Calu3 (cell line): ENCODE data around the gene NCKAP5. TPM values are rescaled to one million over a fixed set of nuclear protein-coding genes. Genes with fewer than 3 reads are reported as not detected.

Experiments used
- BruUV-seq: library from RNA; stranded (reverse); fragments of 400-500 nt; replicated peaks from 2 replicates; lab custom pipeline; 2021; lab: Mats Ljungman, UMichigan
- CTCF ChIA-PET: fragments of 300-600 bp; sonication (Branson Sonifier 250); formaldehyde crosslinking; loops from one replicate; lab custom pipeline; 2022; ENCODE audit warnings: antibody characterized with exemption; lab: Charles Lee
- DNase-seq: peaks from one replicate; pipeline ENCODE4 v3.0.0; 2022
- H3K27ac Mint-ChIP-seq: one replicate; pipeline ENCODE4 v1.8.0; 2022; ENCODE audit warnings: mixed read lengths; ENCODE audit not compliant: unreplicated experiment
- H3K27me3 Mint-ChIP-seq: one replicate; pipeline ENCODE4 v1.8.0; 2022; ENCODE audit warnings: mixed read lengths; ENCODE audit not compliant: unreplicated experiment
- H3K36me3 Mint-ChIP-seq: one replicate; pipeline ENCODE4 v1.8.0; 2022; ENCODE audit warnings: mild to moderate bottlenecking, moderate library complexity, mixed read lengths; ENCODE audit not compliant: insufficient read depth, unreplicated experiment
- H3K4me1 Mint-ChIP-seq: one replicate; pipeline ENCODE4 v1.8.0; 2022; ENCODE audit warnings: mild to moderate bottlenecking, low read depth, mixed read lengths; ENCODE audit not compliant: unreplicated experiment
- H3K4me3 Mint-ChIP-seq: one replicate; pipeline ENCODE4 v1.8.0; 2022; ENCODE audit warnings: mild to moderate bottlenecking, low read depth, moderate library complexity, mixed read lengths; ENCODE audit not compliant: unreplicated experiment
- H3K9me3 Mint-ChIP-seq: one replicate; pipeline ENCODE4 v1.8.0; 2022; ENCODE audit warnings: low read depth, mixed read lengths; ENCODE audit not compliant: unreplicated experiment
- intact Hi-C: fragments of 100-400 bp; cut with micrococcal nuclease; formaldehyde crosslinking; loops from one replicate; pipeline ENCODE4 v1.10.0; 2022; ENCODE audit not compliant: unreplicated experiment
- total RNA-seq: library from RNA; stranded (reverse); gene quantifications from 2 replicates; pipeline ENCODE4 v1.2.3, GENCODE V29; 2022
- TF ChIP-seq, protein P1 (sequence below): fragments of 200-600 bp; IDR thresholded peaks from one replicate; pipeline ENCODE4 v1.8.0; 2022; ENCODE audit warnings: antibody characterized with exemption; ENCODE audit not compliant: unreplicated experiment

NCKAP5 gene
- total RNA-seq, 1 experiment from 2014 or later: 2.2 TPM

DNA sequence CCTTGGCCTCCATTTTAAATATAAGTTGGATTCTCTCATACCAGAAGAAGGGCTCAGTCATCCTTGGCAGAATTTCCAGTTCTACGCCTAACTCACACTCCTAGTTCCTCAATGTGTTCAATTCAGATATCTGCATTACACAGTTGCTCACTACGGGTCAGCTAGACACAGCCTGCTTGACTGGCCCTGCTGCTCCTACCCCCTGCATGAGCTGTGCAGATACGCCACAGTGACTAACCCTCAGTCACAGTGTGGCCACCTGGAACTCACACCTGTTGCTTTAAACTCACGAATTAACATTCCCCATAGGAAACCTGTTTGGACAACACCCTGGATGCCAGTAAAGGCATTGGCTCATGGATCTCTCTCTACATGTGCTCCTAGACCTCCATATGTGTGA, 429.6 kb downstream of the NCKAP5 start:
- intact Hi-C loops: no loop called here
- H3K9me3 Mint-ChIP-seq: no peaks in the 10 kb centered on the region
- TF ChIP-seq, protein P1, sequence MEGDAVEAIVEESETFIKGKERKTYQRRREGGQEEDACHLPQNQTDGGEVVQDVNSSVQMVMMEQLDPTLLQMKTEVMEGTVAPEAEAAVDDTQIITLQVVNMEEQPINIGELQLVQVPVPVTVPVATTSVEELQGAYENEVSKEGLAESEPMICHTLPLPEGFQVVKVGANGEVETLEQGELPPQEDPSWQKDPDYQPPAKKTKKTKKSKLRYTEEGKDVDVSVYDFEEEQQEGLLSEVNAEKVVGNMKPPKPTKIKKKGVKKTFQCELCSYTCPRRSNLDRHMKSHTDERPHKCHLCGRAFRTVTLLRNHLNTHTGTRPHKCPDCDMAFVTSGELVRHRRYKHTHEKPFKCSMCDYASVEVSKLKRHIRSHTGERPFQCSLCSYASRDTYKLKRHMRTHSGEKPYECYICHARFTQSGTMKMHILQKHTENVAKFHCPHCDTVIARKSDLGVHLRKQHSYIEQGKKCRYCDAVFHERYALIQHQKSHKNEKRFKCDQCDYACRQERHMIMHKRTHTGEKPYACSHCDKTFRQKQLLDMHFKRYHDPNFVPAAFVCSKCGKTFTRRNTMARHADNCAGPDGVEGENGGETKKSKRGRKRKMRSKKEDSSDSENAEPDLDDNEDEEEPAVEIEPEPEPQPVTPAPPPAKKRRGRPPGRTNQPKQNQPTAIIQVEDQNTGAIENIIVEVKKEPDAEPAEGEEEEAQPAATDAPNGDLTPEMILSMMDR: no peak
- no peaks in the 10 kb centered on the region for H3K27me3 Mint-ChIP-seq
- no TSS peak for BruUV-seq
- H3K4me1 Mint-ChIP-seq: peaks cover 39% of the 10 kb centered on the region
- DNase-seq: peak; percentile 4
- H3K36me3 Mint-ChIP-seq: no peaks in the 10 kb centered on the region
- H3K4me3 Mint-ChIP-seq: no peak overlapping the region
- CTCF ChIA-PET: no interaction called here
- H3K27ac Mint-ChIP-seq: no peak overlapping the region

DNA sequence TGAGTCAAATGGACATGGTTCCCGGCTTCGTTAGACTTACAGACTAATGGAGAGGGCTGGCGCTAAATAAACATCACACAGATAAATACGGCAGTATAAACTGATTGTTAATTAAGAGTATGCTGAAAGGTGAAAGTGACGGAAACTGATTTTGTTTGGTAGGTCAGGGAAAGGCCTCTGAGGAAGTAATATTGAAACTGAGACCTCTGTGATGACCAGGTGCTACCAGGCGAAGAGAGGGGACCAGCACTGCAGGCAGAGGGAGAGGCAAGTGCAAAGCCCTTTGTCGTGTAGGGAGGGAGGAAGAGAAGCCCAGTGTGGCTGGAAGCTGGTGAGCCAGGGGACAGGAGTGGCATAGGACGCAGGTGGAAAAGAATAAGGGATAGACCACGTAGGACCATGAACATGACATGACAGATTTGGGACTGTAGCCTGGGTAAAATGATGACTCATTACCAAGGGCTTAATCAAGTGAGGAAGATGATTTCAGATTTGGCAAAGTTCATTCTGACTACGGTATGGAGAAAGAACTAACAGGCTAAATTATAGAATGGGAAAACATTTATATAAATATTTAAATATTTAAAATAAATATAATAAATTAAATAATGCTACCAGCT, 433.1 kb downstream of the NCKAP5 start:
- no peak overlapping the region for H3K4me3 Mint-ChIP-seq
- H3K27ac Mint-ChIP-seq: no peak overlapping the region
- intact Hi-C loops: no loop called here
- BruUV-seq: no TSS peak
- no peaks in the 10 kb centered on the region for H3K36me3 Mint-ChIP-seq
- H3K9me3 Mint-ChIP-seq: no peaks in the 10 kb centered on the region
- peaks cover 32% of the 10 kb centered on the region for H3K4me1 Mint-ChIP-seq
- CTCF ChIA-PET: no interaction called here
- TF ChIP-seq, protein P1: no peak
- no peak for DNase-seq
- H3K27me3 Mint-ChIP-seq: no peaks in the 10 kb centered on the region

DNA sequence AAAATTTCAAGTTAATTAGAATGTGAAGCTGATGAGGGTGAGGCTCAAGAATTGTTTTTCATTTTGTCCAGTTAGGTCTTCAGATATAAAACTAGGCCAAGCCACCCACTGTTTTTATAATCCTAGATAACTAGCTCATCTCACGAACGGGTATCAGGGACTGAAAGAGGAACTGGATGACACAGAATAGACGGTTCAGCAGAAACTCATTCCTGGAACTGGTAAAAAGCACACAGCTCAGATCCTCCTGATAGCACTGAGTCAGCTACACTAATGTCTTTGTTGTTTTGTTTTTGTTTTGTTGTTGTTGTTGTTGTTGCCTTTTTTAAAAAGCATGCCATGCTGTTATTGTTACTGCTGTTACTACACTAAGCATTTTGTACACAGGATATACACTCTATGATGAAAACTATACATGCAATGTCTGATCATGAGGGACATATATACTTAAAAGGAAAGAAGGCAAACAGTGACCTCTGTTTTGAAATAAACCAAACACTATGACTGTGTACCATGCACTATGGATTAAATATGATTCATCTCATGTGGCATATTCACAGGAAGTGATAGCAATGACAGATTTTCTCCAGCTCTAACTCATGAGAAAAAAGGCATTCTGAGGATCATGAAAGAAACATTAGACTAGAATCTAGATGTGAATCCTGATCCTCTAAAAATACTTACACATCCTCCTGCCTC, 437.6 kb downstream of the NCKAP5 start:
- CTCF ChIA-PET: interaction anchor here (0.6 kb wide), 1 partner anchor 455 kb away, joined by 5 read pairs; no protein-coding TSS in a partner anchor
- no TSS peak for BruUV-seq
- Mint-ChIP-seq H3K27ac (peak overlapping the region; percentile 17), H3K4me3 (no peak overlapping the region), H3K36me3 (no peaks in the 10 kb centered on the region), H3K27me3 (no peaks in the 10 kb centered on the region), H3K4me1 (peaks cover 13% of the 10 kb centered on the region), H3K9me3 (no peaks in the 10 kb centered on the region)
- TF ChIP-seq, protein P1: no peak
- DNase-seq: no peak
- intact Hi-C loops: no loop called here

DNA sequence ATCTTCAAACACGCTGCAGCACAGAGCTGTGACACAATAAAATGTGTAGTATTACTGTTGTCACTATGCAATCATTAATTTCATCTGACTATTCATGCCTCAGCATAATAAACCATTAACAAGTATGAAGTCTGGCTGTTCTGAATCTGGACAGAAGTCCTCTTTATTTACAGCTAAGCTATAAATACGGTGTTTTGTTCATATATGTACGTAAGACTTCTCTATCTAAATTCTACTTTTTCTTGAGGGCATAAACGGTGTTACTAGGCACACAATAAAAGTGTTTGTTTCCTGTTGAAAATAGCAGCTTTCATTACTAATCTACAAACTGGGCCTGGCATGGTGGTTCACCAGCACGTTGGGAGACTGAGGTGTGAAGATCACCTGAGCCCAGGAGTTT, 443.8 kb downstream of the NCKAP5 start:
- H3K9me3 Mint-ChIP-seq: no peaks in the 10 kb centered on the region
- intact Hi-C loops: no loop called here
- no peaks in the 10 kb centered on the region for H3K27me3 Mint-ChIP-seq
- DNase-seq: no peak
- no peaks in the 10 kb centered on the region for H3K4me1 Mint-ChIP-seq
- TF ChIP-seq, protein P1: no peak
- BruUV-seq: no TSS peak
- no peak overlapping the region for H3K27ac Mint-ChIP-seq
- no peaks in the 10 kb centered on the region for H3K36me3 Mint-ChIP-seq
- no peak overlapping the region for H3K4me3 Mint-ChIP-seq
- CTCF ChIA-PET: no interaction called here
